ENCODE results near the gene TGFBR2.

Gene TGFBR2

DNA sequence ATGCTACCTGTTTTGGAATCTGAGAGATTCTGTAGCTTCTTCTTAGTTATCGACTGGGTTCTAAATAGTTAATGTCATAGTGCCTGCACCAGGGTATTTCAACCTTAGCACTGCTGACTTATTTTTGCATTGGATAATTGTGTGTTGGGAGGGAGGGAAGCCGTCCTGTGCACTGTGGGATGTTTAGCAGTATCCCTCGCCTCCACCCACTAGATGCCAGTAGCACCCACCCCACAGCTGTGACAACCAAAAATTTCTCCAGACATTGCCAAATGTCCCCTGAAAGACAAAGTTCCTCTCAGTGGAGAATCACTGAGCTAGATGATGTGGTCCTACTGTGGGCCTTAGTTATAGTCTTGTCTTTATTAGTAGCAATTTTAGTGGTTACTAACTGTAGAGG, 88.3 kb downstream of the TGFBR2 start:
- no peak for DNase-seq

DNA sequence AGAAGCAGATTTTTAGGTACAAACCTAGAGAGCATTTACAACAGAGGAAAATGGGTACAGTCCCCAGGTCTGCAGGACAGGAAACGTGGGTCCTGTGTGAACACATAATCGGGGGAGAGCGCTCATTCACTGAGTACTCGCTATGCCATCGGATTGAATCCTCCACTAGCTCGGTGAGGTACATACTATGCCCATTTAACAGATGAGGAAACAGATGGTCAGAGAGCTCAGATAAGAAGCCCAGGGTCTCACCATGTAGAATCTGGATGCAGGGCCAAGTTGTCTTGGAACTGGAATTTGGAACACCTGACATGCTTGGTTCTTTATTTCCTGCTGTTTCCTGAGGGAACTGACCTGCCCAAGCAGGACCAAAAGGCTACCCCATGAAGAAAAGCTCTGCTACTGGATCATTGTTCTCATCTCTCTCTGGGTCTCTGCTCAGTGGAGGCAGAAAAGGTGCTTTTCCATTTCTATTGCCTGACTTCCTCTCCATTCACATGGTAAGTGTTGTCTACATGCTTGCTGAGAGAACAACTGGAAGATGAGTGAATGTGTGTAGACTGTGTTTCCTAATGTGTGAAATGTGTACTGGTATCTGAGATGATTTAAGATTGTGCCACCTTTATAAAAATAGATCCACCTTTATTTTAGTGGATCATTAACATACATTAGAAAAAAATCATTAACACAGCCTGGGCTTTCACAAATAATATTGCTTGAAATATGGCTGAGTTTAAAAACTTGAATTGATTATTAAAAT, 89.1 kb downstream of the TGFBR2 start:
- no peak for DNase-seq

DNA sequence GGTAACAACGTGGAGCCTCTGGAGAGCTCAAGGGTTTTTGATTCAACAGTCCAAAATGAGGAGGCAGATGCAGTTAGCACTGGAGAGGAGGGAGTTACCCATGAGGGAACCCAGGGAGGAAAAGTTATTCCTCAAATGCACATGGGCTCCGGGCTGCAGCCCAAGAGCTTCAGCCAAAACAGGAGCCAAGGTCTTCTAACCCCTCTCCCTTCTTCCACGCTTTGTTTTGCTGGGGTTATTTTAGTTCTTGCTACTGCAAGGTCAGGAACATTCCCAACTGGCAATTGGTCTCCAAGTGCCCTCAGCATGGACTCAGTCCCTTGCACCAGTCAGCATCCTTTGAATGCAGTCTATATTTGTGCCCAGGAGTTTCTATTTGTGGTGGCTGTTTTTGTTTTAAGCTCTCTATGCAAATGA, 90.0 kb downstream of the TGFBR2 start:
- DNase-seq = no peak

DNA sequence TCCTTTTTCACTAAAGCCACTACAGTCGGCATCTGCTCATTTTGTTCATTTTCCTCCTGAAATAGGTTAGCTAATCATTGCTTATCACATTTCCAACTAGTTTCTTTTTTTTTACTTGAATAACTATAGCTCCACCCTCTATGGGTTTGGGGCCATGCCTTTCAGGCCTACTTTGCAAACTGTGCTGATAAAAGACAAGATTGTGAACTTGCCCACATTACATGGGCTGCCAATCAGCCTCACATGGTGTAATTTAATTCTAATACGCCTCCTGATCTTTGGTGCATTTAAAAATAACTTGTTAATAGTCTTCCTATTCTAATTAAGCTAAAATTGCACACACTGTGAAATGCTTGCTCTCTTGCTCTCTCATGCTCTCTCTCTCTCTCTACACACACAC, 90.5 kb downstream of the TGFBR2 start:
- no peak for DNase-seq

DNA sequence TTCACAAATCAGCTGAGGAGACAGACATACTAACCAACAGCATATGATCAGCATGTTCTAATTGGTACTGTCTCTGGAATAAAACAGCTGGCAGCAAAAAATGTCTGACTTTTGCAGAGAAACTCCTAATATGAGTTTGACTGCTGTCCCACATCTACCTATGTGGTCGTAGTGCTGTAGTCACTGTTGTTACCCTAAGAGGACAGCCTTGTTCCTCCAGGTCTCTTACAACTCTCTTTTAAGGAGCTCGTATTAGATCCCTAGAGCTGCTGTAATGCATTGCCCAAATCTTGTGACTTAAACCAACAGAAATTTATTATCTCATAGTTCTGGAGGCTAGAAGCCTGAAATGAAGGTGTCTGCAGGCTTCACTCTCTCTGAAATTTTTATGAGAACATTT, 92.1 kb downstream of the TGFBR2 start:
- DNase-seq = no peak

DNA sequence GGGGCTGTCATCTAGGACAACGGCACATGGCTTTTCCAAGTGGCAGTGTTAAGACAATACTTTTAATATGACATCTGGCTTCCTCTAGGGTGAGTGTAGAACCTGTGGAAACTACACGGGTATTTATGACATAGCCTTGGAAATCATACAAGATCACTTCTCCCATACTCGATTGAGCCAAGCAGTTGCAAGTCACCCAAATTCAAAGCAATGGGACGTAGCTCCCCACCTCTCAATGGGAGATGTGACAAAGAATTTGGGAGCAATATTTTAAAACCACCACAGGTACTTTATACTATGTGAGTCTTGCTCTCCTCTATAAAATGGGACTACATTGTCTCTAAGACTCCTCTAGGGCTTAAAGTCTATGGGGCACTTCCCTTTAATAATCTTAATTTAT, 93.5 kb downstream of the TGFBR2 start:
- no peak for DNase-seq

DNA sequence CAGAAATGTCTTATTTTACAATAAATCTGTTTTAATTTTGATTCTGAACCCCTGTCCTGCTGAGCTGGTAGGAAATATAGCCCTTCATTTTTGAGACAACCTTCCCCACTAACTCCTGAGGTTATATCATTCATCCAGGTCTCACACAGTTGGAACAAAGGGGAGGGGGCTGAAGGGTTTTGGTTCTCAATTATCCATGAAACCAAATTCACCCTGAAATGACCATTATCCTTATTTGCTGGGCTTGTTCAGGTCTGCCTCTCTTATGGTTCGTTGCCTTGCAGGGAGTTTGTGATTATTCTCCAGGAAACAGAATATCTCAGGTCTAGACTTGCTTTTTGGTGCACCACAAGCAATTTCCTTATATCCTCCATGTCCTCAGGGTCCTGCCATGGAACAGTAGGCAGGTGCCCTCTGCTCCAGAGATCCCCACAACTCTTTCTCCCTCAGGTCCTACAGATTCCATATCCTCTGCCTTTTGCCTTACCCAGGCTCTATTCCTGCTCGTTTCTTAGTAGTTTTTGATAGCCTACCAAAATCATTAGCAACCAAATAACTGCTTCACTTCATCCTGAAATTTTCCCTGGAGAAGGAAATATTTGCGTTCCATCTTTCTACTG, 94.4 kb downstream of the TGFBR2 start:
- DNase-seq = no peak

DNA sequence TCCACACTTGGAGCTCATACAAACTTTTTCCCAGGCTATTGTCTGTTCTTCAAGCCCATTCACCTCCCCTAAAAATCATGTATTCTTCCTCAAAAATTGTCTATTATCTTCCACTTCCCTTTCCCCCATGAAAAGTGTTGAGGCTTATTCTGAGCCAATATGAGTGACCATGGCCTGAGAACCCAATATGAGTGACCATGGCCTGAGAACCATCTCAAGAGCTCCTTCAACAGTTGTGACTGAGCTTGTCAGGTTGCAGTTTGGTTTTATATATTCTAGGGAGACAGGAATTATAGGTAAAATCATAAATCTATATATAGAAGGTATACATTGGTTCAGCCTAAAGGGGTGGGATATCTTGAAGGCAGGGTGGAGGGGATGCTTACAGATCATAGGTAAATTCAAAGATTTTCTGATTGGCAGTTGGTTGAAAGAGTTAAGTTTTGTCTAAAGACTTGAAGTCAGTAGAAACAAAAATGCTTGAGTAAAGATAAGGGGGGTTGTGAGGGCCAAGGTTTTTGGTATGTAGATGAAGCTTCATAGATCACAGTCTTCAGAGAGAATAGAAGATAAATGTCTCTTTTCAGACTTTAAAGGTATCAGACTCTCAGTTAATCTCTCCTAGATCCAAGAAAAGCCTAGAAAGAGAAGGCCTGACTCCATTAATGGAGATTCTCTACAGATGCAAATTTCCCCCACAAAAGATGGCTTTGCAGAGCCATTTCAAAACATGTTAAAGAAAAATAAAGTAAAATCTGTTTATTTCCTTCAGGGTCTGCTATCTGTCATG, 95.8 kb downstream of the TGFBR2 start:
- no peak for DNase-seq

DNA sequence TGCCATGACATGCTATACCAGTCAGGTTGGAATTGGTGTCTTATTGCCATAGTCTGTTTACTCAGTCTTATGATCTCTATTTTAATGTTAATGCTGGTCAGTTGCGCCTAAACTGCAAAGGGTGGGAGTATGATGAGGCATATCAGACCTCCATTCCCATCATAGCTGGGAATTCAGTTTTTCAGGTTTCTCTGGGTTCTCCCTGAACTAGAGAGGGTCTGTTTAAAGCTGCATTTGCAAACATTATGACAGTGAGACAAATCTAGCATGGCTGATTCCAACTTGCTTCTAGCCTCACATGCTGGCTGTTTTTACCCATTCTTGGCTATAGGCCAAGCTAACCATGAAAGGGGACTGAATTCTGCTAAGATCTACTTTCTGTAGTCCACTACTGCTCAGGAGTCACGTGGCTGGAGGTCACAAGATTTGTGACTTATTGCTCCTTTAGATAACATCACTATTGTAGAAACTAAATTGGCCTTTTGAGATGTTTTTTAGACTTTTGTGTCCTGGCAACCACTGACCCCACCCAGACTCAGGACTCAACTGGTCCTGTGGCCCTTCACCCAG, 96.5 kb downstream of the TGFBR2 start:
- DNase-seq = no peak

DNA sequence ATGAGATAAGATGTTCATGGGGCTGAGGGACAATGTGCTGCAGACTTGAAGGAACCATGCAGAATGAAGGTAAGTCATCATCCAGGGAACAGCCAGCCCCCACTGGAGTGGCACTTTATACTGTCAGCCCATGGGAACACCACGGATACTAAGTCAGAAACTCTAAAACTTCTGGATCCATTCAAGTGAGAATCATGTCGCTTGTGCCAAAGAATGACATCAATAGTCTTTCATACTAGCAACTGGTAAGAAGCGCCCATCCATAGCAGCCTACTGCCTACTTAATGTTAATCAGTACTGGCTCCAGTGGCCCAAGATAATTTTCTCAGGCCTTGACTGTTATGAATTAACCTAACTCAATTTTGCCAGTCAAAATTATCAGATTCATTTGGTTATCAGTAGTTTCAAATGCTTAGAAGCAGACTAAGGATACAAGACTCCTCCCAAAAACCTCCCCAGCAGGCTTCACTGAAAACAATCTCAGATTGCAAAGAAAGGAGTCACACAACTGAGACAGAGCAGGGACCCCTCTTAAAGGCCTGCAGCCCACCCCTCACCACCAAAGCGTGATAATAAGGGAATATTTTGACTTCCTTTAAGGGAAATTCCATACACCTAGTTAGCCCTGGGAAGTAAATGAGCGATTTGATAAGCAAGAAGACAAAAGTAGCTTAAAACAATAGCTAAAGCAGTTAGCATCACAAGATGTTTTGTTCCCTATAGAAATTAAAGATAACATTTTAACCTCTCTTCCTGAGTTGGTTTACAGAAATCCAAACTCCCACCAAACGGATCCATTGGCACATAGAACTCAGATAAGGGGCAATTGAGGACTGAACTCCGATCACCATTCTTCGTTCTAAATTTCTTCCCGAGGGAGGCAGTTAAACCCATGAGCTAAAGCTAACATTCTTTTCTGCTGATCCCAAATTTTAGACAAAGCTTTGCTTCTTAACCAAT, 98.8 kb downstream of the TGFBR2 start:
- DNase-seq = no peak

DNA sequence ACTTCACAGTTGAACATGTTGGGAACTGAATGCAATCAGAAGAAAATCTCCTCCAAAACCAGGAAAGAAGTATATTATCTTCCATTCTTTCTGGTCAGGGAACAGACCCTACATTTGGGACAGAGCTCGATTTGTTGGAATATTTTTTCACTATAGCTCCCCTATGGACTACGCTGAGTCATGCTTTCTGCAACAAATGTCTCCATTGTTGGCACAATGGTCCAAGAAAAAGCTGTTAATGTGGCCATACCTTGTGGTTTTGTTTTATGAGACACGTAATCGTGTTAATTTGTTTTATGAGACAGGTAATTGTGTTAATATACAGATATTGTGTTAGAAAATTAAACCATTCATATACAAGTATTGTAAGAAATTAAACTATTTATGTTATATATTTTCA, 101.4 kb downstream of the TGFBR2 start:
- DNase-seq = no peak

DNA sequence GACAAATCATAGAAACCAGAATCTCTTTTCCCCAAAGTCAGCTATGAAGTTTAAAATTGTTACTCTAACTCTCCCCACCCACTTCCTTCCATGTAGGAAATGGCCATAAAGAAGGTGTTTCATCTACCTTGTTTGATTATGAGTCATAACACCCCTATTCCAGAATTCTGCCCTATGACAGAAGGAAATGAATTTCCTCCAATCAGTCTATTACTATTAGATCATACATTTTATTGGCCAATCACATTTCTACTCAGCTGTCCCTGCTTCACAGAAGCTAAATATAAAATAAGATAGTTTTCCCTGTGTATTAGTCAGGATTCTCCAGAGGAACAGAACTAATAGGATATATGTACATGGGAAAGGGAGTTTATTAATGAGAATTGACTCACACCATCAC, 102.1 kb downstream of the TGFBR2 start:
- no peak for DNase-seq

DNA sequence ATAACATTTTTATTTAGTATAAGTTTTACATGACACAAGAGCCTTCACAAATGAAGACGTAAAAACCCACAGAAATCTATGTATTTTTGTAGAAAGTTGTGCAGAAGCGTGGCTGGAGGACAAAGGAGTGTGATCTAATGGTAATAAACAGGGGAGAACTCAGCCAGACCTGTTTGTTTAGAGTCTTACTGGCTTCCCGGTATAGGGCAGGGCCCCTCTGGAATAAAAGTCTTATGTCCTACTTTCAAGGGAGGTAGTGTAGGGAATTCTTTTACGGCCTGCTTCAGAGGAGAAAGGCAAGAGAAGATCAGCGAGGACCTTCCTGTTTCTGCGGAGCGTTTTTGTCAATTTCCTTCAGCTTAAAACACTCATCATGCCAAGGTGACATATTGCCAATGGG, 103.6 kb downstream of the TGFBR2 start:
- no peak for DNase-seq

DNA sequence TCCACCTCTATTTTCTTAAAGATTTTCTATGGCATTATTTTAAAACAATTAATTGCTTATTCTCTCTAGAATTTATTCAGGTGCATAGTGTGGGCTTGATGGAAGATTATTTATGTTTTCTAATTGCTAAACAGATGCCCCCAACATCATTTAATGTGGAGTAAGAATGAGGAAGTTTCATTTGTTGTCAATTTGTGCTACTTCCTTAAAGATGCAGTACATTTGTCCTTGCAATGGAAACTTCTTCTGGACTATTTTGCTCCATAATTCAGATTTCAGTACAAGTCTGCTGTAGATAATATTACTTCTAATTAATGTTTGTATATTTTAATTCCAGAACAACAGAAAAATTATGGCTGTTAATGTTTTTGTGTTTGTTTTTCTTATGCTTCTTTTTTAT, 104.8 kb downstream of the TGFBR2 start:
- DNase-seq = no peak

DNA sequence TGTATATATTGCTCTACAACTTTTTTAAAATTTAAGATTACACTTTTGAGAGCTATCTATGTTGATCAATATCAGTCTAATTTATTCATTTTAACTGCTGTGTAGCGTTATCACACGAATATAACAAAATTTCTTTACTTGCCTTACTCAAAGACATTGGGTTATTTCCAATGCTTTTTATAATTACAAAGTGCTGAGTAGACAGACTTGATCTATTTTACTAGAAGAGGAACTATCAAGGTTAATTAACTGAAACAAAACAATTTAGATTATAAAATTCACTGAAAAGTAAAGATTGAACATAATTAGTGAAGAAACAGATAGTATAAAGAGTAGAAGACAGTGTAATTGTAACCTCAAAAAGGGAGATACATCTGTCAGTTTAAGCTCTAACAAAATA, 105.5 kb downstream of the TGFBR2 start:
- DNase-seq = no peak

DNA sequence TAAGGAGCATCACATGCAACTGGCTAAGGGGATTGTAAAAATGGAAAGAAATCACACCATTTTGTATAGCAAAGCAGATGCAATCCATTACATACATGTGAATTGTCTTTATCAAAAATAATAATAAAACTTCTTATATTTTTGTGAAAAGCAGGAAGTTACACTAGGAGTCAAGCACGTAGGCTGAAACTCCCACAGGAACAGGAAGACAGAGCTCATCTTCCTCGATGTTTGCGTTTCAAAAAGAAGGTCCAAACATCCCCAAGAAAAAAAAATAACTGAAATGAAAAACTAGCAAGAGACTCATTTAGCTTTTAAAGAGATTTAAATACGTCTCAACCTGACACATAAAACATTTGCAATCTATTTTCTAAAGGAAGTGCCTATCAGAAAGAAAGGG, 106.6 kb downstream of the TGFBR2 start:
- no peak for DNase-seq

DNA sequence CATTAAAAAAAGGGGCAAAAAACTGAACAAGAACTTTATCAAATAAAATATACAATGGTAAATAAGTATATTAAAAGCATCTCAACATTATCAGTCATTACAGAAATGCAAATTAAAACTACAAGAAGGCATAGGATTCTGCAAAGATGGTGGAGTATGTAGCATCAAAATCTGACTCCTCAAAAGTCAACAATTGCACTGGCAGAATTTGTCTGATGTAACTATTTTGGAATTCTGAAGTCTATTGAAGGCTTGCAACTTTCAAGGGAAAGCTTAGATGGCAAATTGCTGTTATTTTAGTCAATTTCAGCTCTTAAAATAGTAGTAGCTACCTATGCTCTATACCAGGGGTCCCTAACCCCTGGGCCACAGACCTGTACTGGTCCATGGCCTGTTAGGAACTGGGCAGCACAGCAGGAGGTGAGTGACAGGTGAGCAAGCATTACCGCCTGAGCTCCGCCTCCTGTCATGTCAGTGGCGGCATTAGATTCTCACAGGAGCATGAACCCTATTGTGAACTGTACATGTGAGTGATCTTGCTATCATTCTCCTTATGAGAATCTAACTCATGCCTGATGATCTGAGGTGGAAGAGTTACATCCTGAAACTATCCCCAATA, 107.6 kb downstream of the TGFBR2 start:
- no peak for DNase-seq

DNA sequence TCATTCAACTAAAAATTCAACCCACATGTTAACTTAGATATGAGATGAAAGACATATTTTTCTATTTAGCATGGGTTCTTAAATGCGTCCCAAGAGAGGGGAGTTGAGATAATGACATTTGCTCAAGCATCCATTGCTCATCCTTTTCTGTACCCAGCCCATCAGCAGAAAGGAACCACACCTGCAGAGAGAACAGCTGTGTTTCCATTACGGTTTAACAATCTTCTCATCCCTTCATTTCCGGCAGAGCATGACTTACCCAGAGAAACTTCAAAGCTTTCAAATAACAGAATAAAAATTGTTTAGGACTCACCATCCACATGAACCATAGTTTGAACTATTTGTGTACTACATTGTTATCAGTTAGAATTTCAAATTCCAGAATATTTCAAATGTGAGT, 113.1 kb downstream of the TGFBR2 start:
- no peak for DNase-seq

DNA sequence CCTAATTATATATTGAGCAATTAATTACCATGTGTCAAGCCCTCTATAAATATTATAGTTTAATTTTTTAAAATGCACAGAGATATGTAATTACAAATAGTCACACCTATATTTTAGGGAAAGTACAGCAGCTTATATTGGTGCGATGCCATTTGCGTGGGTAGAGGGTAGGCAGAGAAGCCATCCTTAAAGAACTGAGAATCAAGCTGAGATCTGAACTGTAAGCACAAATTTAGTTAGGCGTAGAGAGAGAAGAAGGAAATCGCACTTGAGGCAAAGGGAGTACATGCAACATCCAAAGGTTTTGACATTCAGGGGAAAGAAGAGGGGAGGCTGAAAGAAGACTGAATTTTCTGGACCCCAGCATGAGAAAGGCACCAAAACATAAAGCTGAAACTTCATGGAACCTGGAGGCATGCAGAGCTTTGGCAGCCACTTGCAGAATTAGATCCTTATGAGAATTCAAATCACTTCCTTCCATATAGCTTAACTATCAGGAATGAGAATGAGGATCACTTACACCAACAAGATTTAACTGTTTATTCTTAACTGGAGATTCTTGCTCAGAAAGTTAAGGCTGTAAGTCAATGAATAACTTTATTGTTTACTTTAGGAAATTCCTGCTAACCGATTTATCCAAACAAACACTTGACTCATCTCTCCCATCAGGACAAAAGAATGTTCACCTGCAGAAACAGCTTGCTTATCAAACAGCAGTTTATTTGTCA, 114.3 kb downstream of the TGFBR2 start:
- DNase-seq = no peak

DNA sequence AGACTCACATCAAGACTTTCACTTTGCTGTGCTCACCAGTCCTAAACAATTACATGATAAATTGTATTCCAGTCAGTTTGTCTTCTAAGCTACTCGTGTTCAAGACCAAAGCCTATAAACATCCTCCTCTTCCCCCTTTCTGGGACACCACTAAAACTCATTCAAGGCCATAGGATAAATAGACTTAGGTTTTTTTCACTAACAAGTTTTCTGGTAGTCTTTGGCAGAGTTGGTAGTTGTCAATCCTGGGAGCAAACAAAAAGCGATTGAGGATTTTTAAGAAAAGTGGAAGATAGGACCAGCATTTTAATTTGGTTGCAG, 114.9 kb downstream of the TGFBR2 start:
- no peak for DNase-seq

DNA sequence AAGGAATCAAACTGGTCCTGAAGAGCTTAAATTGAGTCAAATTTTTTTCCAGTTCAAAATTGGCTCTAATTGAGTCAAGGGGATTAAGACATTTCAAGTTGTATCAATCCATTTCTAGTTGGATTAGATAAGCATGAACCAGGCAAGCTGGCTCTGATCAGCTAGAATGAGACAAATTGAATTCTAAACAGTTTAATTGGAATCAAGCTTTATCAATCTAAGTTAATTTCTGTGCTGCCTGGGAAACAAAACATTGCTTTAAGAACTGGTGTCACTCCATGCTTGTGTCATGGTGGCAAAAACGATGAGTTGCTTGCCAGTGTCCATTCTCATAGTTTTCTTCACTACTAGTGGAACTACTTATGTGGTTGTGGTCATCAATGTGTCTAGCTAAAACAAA, 116.8 kb downstream of the TGFBR2 start:
- DNase-seq = no peak

DNA sequence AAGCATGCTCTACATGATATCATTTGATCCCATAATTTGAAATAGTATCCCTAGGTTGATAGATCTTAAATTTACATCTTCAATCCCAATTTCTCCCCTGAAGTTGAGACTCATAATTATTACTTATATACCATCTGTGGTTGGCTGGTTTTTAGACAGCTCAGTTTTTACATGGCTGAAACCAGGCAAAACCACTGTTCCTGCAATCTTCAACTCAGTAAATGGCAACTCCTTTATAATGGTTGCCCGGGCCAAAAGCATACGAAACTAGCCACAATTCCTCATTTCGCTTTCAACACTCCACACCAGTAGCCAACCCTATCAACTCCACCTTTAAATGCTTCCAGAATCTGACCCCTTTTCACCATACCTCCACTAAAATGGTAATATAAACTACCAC, 118.5 kb downstream of the TGFBR2 start:
- no peak for DNase-seq
